Melanocyte of skin (primary cell): ENCODE data around the gene TRAPPC3. TPM values are rescaled to one million over a fixed set of nuclear protein-coding genes. Genes with fewer than 3 reads are reported as not detected.

ENCODE experiments used
- small RNA-seq, 2 donors: library from RNA; depleted of rRNA; stranded (forward); fragments of <200 nt; gene quantifications; one replicate each; pipeline ENCODE3, GENCODE V24; 2012
- total RNA-seq, 2 donors: library from RNA; depleted of rRNA; stranded (reverse); fragments of >200 nt; gene quantifications; 2 replicates each; pipeline ENCODE4 v1.2.3, GENCODE V29; 2012

The TRAPPC3 gene
- 10 to 100 TPM; 82.9 to 93.2 TPM for total RNA-seq

DNA sequence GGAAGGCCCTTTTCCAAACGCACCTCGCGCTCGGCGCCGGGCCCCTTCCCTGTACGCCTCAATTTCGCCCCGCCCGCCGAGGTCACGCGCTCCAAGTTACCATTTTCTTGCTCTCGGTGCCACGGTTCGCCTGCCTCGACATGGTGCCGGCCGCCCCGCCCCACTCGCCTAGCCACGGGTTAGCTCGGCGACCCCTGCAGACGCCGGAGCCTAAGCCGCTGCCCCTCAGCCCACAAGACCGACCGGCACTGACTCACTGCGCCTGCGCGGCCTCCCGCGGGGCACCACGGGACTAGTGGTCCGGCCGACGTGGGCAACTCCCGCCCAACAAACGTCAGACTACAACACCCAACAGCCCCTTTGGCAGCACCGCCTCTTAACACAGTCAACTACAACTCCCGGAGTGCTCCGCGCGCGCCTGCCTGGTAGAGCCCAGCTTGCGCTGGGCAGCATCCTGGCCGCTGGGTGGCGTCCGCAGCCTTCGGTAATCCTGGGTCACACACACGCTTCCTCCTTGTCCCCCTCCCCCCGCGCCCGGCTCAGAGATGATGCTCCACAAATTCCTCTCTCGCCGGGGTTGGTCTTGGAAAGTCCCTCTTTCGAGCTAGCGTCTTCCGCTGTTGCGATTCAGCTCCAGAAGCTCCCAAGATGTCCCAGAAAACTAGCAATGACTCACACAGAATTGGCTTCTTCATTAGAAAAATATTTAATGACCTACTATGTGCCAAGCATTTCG lies at the start of gene TRAPPC3:
TRAPPC3 (minus strand) TSS at position 250 of the 736 bp plus-strand sequence; CDS start at position 142, 108 bp downstream.

GRCh38 chr1:36155408-36156328 lies 6.4 kb upstream of the TRAPPC3 start, which contains the start of gene MAP7D1:
MAP7D1 (plus strand) TSS chr1:36156160; CDS start chr1:36156418, 258 bp downstream.

GRCh38 chr1:36125129-36125991 lies 23.9 kb downstream of the TRAPPC3 start, which contains the start of gene COL8A2:
COL8A2 (minus strand) TSS chr1:36125222; CDS start chr1:36100242, 24,980 bp downstream.

GRCh38 chr1:36088577-36089392 lies 60.5 kb downstream of the TRAPPC3 start, which contains the start of gene ADPRS:
ADPRS (plus strand) TSS chr1:36088892; CDS start chr1:36088905, 13 bp downstream.

Small RNA genes within 50 kb of the gene (small RNA-seq; reads per million reads assigned to genes)
- gene RN7SL131P = 0 reads per million in 2 donors

Other genes with a start within 250 kb of the TRAPPC3 start
- 1 to 10 TPM; 1.7 to 2.4 TPM for gene AGO3, start 218.4 kb downstream of the TRAPPC3 start, total RNA-seq
- gene TEKT2, start 65.4 kb downstream of the TRAPPC3 start, total RNA-seq = not detected
- gene ADPRS, start 60.6 kb downstream of the TRAPPC3 start, total RNA-seq = 10 to 100 TPM; 23.7 to 27.6 TPM
- gene COL8A2, start 24.3 kb downstream of the TRAPPC3 start, total RNA-seq = under 1 TPM; under 0.01 to 0.34 TPM
- gene MAP7D1, start 6.7 kb upstream of the TRAPPC3 start, total RNA-seq = 100 to 1,000 TPM; 135 to 144 TPM
- gene THRAP3, start 75.0 kb upstream of the TRAPPC3 start, total RNA-seq = 100 to 1,000 TPM; 108 to 144 TPM
- gene SH3D21, start 156.9 kb upstream of the TRAPPC3 start, total RNA-seq = 1 to 10 TPM; 2.3 to 6.2 TPM
- 10 to 100 TPM; 54.7 to 74.6 TPM for gene EVA1B, start 174.2 kb upstream of the TRAPPC3 start, total RNA-seq
- 10 to 100 TPM; 17.6 to 22.0 TPM for gene STK40, start 236.4 kb upstream of the TRAPPC3 start, total RNA-seq
- gene LSM10, start 248.4 kb upstream of the TRAPPC3 start, total RNA-seq = 10 to 100 TPM; 11.0 to 14.0 TPM